Left renal cortex interstitium (tissue), 4 donors: ENCODE data around the gene MAGI1. TPM values are rescaled to one million over a fixed set of nuclear protein-coding genes. Genes with fewer than 3 reads are reported as not detected.

Experiments
- DNase-seq, 4 donors: peaks; one replicate each; pipeline ENCODE4 v3.0.0-alpha.2; 2013; ENCODE audit warnings: low read depth in 4 of 4, low spot score in 2 of 4, missing footprints in 1 of 4
- polyA plus RNA-seq, 4 donors: library from polyadenylated mRNA; unstranded; fragments of 120-200 nt; gene quantifications; one replicate each; pipeline ENCODE4 v1.2.1, GENCODE V29; 2013; ENCODE audit not compliant: insufficient read length in 4 of 4

Gene MAGI1
- polyA plus RNA-seq, 4 donors: 26.2 to 34.5 (median 28.6) TPM

DNA sequence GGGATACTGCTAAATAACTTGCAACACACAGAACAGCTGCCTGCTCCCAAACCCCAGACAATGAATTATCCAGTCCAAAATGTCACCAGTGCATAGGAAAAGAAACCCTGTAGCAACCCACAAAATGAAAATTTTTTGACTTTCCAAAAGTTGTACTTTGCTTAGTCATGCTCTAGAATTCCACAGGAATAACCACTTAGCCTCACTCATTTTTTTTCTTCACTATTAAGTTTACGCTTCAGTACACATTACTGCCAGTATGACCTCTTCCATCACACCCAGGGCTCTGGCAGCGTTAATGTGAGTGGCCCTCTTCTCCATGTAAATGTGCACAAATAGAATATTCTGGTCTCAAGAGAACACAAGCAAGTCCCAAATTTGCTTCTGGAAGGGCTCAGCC is 259.8 kb downstream of the MAGI1 start:
- peak in 1 of 4 donors; percentile 13 for DNase-seq

- no peak for DNase-seq
Measured at GRCh38 chr3:65777050-65777449, 261.7 kb downstream of the MAGI1 start.

DNA sequence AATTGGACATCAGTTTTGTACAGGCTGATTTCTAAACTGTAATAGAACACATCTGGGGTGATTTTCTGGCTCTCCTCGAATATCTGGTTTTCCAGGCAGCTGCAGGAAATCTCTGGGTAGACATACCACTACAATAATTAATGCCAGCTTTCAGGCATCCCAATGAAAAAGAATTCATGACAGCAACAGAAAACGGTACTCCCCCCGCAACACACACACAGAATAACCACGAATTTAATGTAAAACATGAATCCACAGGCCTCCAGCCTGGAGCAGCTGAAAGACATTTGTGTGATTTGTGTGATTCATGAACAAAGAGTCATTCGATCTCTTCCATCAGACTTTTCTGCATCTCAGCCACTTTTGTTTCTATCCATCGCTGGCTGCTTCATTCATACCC is 262.2 kb downstream of the MAGI1 start:
- no peak for DNase-seq

DNA sequence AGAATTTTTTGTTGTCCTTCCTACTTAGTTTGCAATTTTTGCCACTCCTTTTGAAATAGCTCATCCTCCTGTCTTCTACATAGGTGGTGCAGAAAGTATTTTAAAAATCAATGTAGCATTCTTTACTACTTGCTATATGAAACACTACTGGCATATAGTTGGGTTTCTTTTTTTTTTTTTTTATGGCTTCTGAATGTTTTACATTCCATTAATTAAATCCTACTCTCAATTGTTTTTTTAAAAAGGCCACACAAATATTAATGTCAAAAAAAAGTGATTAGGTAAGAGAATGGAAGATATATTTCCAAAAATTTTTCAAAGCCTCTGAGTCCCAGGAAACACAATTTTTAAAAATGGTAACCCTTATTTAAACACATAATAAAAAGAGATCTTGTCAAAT is 262.6 kb downstream of the MAGI1 start:
- DNase-seq: no peak

GRCh38 chr3:65772758-65773157 is 266.0 kb downstream of the MAGI1 start:
- DNase-seq: no peak

- no peak for DNase-seq
Measured at GRCh38 chr3:65767551-65767950, 271.2 kb downstream of the MAGI1 start.

- no peak for DNase-seq
Measured at GRCh38 chr3:65762235-65762580, 276.5 kb downstream of the MAGI1 start.

GRCh38 chr3:65761446-65762234 is 277.1 kb downstream of the MAGI1 start:
- no peak for DNase-seq

DNA sequence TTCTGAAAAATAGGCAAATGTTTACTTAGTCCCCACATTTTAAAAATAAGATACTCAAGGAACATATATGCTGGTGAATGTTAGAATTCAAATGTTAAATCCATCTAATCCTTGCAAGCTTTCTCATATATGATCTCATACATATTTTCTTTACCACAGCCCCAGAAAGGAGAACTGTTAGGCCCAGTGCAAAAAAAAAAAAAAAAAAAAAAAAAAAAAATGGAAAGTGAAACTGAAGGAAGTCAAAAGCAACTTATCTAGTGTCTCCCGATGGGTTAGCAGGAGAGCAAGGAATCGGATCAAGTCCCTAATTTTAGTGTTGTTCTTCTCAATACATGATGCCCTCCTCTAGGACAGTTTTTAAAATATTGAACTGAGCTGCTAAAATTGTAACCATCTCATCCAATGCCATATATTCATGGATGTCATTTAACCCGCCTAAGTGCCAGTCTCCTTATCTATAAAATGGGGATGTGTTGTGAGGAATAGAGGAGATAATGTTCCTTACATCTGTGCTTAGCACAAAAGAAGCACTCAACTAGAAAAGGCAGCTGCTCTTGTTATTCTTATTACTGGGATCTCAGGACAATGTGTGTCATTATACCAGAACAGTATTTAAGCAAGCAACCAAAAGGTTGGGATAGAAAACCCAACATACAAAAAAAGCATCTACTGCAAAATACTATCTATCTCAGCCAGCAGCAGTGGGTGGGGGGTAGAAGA is 279.7 kb downstream of the MAGI1 start:
- no peak for DNase-seq

GRCh38 chr3:65758438-65758837 is 280.3 kb downstream of the MAGI1 start:
- no peak for DNase-seq

DNA sequence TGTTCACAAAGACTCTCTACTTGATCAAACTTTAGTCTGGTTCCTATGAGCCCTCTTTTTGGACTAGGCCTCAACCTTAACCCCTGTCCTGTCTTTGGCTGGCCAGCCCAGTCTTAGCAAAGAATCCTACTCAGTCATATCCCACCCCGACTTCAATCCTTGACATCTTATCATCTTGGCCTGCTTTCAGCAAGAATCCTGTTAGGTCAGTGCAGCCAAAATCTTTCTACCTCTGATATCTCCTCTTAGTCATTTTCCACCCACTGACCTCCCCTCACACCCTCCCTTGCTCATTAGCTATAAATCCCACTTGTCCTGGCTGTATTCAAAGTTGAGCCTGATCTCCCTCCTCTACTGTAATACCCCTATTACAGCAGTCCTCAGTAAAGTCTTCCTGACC is 286.1 kb downstream of the MAGI1 start:
- DNase-seq: no peak

DNA sequence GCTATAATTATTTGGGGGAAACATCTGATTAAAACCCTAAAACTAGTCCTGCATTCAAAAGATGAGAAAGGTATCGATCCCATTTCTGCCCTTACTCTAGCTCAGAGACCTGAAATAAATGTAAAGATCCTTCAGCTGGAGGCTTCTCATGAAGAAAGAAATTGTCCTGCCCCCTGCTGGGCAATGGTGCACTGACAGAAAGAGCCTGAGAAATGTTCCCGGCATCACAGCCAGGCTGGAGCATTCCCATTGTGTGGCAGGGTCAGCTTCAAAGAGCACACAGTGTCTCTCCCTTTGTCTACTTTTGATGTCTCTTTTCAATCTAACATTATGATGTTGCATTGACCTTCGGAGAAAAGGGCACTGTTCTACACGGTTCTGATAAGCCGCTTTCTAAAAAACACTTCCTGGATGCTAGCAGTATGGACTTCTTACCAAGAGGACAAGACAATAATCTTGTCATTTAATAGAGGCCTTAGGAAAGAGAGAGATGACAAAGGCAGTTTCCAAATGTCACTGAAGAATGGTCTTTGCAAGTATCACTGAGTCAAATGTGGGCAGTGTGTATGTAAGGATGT is 287.5 kb downstream of the MAGI1 start:
- DNase-seq: no peak

DNA sequence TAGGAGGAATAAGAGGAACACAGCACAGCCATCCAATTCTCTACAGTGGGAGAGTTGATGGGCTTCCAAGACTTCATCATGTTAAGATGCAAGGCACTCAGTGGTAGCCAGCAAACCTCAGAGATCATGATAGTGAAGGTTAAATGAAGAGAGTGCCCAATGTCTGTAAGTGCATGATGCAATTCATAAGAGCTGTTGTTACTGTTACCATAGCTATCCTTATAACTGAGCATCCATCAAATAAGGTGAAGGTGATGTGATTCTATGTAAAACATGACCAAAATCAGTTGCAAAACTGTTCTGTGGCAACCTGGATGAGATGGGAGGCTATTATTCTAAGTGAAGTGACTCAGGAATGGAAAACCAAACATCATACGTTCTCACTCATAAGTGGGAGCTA is 289.7 kb downstream of the MAGI1 start:
- DNase-seq: no peak

DNA sequence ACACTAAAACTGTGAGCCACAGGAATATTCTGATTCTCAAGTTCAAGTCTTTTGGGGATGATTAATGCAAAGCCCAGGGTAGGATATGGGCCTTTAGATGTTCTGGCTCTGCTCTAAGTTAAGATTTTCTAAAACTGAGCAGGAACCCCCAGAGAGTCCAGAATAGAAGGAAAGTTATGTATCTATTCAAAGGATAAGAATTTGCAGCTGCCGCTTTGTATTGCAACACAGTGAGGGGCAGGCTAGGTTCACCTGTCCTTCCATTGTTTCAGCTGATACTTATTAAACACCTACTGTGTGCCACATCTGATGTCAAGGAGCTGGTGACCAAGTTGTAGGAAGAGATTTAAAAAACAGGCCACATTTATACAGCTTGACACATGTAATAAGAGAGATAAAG is 290.4 kb downstream of the MAGI1 start:
- no peak for DNase-seq

DNA sequence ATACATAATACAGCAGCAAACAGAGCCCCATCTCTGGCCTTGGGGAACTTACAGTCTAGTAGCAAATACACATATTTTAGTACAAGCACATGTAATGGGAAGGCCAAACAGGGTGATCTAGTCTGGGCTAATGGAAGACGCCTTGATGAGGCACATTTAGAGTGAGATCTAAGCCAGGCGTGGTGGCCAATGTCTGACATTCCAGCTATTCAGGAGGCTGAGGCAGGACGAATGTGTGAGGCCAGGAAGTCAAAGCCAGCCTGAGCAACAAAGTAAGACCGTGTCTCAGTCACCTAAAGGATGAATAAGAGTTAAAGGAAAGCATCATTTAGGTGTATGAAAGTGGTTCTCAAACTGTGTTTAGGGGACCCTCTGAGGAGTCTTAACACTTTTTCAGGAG is 291.9 kb downstream of the MAGI1 start:
- DNase-seq: no peak

GRCh38 chr3:65745306-65745705 is 293.4 kb downstream of the MAGI1 start:
- DNase-seq: no peak

DNA sequence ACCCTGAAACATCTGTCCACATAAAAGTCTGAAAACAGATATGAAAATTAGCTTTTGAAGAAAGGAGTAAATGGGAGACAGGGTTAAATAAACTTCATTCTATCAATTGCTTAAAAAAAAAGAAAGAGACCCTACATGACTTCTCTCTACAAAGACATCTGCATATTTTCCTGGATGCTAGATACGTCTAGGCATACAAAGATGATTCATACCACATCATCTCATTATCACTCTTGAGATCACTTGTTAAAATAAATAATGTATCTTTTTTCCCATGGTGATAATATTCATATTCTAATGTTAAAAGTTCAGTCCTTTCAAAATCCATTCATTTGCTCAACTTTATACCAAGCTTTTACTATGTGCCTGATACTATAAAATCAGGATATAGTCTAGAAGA is 295.8 kb downstream of the MAGI1 start:
- no peak for DNase-seq

DNA sequence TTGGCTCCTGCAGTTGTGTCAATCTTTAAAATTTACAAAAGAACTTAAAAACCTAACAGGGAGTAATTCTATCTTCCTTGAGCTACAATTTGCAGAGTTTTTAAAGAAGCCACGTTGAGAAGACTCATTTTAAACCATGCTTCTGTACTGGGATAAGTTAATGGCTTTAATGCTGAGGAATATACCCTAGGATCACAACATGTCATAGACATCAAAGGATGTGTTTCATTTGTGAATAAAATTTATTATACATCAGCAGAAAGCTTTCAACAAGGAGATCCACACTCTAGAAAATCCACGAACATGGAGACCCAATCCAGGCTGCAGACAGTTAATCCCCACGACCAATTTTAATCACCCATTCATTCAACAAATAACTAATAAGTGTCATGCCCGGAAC is 297.2 kb downstream of the MAGI1 start:
- no peak for DNase-seq

- DNase-seq: no peak
Measured at GRCh38 chr3:65739901-65740541, 298.7 kb downstream of the MAGI1 start.

GRCh38 chr3:65734792-65735191 is 303.9 kb downstream of the MAGI1 start:
- no peak for DNase-seq

DNA sequence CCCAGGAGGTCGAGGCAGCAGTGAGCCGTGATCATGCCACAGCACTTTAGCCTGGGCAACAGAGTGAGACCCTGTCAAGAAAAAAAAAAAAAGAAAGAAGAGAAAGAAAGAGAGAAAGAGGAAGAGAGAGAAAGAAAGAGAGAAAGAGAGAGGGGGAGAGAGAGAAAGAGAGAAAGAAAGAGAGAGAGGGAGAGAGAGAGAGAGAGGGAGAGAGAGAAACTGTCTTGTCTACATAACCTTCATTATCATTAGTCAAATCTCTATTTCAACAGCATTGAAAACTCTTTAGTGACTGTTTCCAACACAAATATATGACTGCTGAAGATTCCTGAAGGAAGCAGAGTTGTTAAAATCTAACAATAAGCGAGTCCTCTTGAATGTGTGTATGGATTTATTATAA is 304.3 kb downstream of the MAGI1 start:
- DNase-seq: no peak

DNA sequence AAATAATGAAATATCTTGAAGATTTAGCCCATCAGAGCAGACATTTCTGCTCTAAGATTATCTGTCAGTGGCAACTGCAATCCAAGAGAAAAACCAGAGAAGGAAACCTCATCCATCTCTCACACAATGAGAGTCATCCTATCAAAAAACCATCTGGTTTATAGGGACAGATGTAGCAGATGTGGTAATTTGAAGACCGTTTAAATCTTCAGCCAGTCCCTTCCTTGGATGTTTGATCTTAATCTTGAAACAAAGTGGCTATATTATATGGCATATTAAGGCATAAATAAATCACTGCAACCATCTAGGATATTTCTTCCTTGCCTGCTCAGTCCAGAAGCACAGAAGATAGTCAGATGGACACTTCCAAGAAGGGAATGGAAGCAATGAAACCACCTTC is 305.3 kb downstream of the MAGI1 start:
- no peak for DNase-seq
